Measurements from ENCODE around the gene PCDHAC2. TPM values are rescaled to one million over a fixed set of nuclear protein-coding genes. Genes with fewer than 3 reads are reported as not detected.

The PCDHAC2 gene
- total RNA-seq, 1 donor from 2014 or later = 1.9 TPM

- H3K27ac Mint-ChIP-seq (ENCODE audit: unreplicated experiment) = no peak overlapping the region
- H3K27me3 Mint-ChIP-seq (ENCODE audit: low read depth) = no peaks in the 10 kb centered on the region
- no peak for DNase-seq (ENCODE audit: low read depth, low spot score)
- no peaks in the 10 kb centered on the region for H3K4me1 Mint-ChIP-seq
- no peak overlapping the region for H3K4me3 Mint-ChIP-seq
- TF ChIP-seq, protein P1, sequence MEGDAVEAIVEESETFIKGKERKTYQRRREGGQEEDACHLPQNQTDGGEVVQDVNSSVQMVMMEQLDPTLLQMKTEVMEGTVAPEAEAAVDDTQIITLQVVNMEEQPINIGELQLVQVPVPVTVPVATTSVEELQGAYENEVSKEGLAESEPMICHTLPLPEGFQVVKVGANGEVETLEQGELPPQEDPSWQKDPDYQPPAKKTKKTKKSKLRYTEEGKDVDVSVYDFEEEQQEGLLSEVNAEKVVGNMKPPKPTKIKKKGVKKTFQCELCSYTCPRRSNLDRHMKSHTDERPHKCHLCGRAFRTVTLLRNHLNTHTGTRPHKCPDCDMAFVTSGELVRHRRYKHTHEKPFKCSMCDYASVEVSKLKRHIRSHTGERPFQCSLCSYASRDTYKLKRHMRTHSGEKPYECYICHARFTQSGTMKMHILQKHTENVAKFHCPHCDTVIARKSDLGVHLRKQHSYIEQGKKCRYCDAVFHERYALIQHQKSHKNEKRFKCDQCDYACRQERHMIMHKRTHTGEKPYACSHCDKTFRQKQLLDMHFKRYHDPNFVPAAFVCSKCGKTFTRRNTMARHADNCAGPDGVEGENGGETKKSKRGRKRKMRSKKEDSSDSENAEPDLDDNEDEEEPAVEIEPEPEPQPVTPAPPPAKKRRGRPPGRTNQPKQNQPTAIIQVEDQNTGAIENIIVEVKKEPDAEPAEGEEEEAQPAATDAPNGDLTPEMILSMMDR (conservative IDR thresholded peaks at IDR 0.05) = no peak
- no peaks in the 10 kb centered on the region for H3K36me3 Mint-ChIP-seq (ENCODE audit: low read depth)
- no peaks in the 10 kb centered on the region for H3K9me3 Mint-ChIP-seq
These were observed 31.2 kb upstream of the PCDHAC2 start for GRCh38 chr5:140934964-140935606.

DNA sequence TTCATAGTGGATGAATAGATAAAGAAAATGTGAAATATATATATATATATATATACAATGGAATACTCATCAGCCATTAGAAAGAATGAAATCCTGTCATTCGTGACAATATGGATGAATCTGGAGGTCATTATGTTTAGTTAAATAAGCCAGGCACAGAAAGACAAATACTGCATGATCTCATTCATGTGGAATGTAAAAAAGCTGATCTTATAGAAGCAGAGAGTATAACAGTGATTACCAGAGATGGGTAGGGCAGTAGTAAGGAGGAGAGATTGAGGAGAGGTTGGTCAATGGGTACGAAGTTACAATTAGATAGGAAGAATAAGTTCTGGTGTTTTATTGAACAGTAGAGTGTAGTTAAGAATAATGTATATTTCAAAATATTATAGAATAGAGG, 19.7 kb upstream of the PCDHAC2 start:
- DNase-seq (ENCODE audit: low read depth, low spot score) = no peak
- Mint-ChIP-seq H3K27me3 (ENCODE audit: low read depth) (no peaks in the 10 kb centered on the region), H3K36me3 (ENCODE audit: low read depth) (peaks cover 13% of the 10 kb centered on the region), H3K4me1 (no peaks in the 10 kb centered on the region), H3K27ac (ENCODE audit: unreplicated experiment) (no peak overlapping the region), H3K4me3 (no peak overlapping the region), H3K9me3 (peaks cover 12% of the 10 kb centered on the region)
- TF ChIP-seq, protein P1 (conservative IDR thresholded peaks at IDR 0.05) = no peak

- H3K27ac Mint-ChIP-seq (ENCODE audit: unreplicated experiment) = no peak overlapping the region
- TF ChIP-seq, protein P1 (conservative IDR thresholded peaks at IDR 0.05) = no peak
These were observed 14.6 kb upstream of the PCDHAC2 start for GRCh38 chr5:140951636-140952035.

GRCh38 chr5:140953234-140953633, 13.0 kb upstream of the PCDHAC2 start:
- H3K36me3 Mint-ChIP-seq (ENCODE audit: low read depth) = peaks cover 17% of the 10 kb centered on the region
- no peak overlapping the region for H3K27ac Mint-ChIP-seq (ENCODE audit: unreplicated experiment)
- TF ChIP-seq, protein P1 (conservative IDR thresholded peaks at IDR 0.05) = no peak
- H3K4me3 Mint-ChIP-seq = no peak overlapping the region
- peaks cover 9% of the 10 kb centered on the region for H3K9me3 Mint-ChIP-seq
- no peaks in the 10 kb centered on the region for H3K4me1 Mint-ChIP-seq
- no peak for DNase-seq (ENCODE audit: low read depth, low spot score)
- no peaks in the 10 kb centered on the region for H3K27me3 Mint-ChIP-seq (ENCODE audit: low read depth)

More at GRCh38 chr5:140951636-140952035, 14.6 kb upstream of the PCDHAC2 start:
- Mint-ChIP-seq H3K4me3 (no peak overlapping the region), H3K4me1 (no peaks in the 10 kb centered on the region), H3K36me3 (ENCODE audit: low read depth) (peaks cover 17% of the 10 kb centered on the region), H3K27me3 (ENCODE audit: low read depth) (no peaks in the 10 kb centered on the region), H3K9me3 (peaks cover 9% of the 10 kb centered on the region)
- DNase-seq (ENCODE audit: low read depth, low spot score) = no peak

- Mint-ChIP-seq H3K36me3 (ENCODE audit: low read depth) (no peaks in the 10 kb centered on the region), H3K27me3 (ENCODE audit: low read depth) (peaks cover 11% of the 10 kb centered on the region), H3K4me1 (peaks cover 16% of the 10 kb centered on the region), H3K9me3 (no peaks in the 10 kb centered on the region), H3K4me3 (no peak overlapping the region), H3K27ac (ENCODE audit: unreplicated experiment) (no peak overlapping the region)
- TF ChIP-seq, protein P1 (conservative IDR thresholded peaks at IDR 0.05) = no peak
- DNase-seq (ENCODE audit: low read depth, low spot score) = no peak
These were observed 4.1 kb upstream of the PCDHAC2 start for GRCh38 chr5:140962190-140962589.

Measured in neural crest cell (in vitro differentiated cells).